IPS-20b (cell line): Measurements from ENCODE around the gene KRTAP5-4.
A peak's percentile ranks its signal among the peaks of the same experiment; 100 is the strongest.

Source experiments
- H3K27ac ChIP-seq: one replicate; pipeline ENCODE4 v1.5.1; 2013; ENCODE audit warnings: low read length
- H3K27me3 ChIP-seq: 2 replicates; pipeline ENCODE4 v1.6.1; 2013; ENCODE audit warnings: mild to moderate bottlenecking, low read length, inconsistent platforms; ENCODE audit not compliant: insufficient read depth
- H3K36me3 ChIP-seq: 2 replicates; pipeline ENCODE4 v1.6.1; 2013; ENCODE audit warnings: low read depth, mild to moderate bottlenecking, inconsistent platforms, low read length, moderate library complexity; ENCODE audit not compliant: insufficient read depth
- H3K4me1 ChIP-seq: 2 replicates; pipeline ENCODE4 v1.6.1; 2013; ENCODE audit warnings: mild to moderate bottlenecking, control low read depth, inconsistent platforms, low read length, moderate library complexity; ENCODE audit not compliant: insufficient read depth
- H3K4me3 ChIP-seq: 2 replicates; pipeline ENCODE4 v1.5.1; 2013; ENCODE audit warnings: mild to moderate bottlenecking, low read length, inconsistent platforms
- H3K9ac ChIP-seq: 2 replicates; pipeline ENCODE4 v1.6.1; 2013; ENCODE audit warnings: low read depth, mild to moderate bottlenecking, inconsistent platforms, low read length, moderate library complexity
- H3K9me3 ChIP-seq: 2 replicates; pipeline ENCODE4 v1.6.1; 2013; ENCODE audit warnings: mild to moderate bottlenecking, low read depth, low read length, inconsistent platforms; ENCODE audit not compliant: insufficient read depth

The KRTAP5-4 gene

DNA sequence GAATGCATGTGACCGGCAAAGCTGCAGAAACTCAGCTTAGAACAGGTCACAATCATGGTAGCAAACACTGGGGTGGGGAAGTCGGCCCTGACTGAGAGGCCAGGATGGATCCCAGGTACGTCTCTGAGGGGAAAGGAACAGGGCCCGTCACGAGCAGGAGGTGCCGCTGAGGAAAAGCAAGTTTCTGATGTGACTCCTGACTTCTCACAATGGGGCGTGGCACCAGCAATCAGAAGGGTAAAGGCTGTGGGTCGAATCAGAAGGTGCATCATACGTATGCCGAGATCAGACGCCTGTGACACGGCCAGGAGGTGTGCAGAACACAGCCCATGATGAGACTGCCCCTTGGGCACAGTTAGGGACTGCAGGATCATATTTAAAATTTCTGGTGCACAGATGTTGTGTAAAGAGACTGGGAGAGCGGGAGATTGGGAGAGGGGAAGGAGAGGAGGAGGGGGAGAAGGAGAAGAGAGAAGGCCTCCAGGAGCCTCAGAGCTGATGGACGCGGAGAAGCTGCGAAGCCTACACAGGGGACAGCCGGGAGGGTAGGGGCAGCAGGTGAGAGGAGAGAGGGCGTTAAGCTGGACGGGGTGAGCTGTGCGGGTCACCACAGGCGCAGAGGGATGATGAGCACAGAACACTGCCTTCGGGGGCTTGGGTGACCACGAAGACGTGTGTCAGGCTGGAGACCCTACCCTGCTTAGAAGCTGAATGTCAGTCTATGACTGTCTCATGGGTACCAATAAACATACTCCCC is 38.4 kb upstream of the KRTAP5-4 start:
- H3K36me3 ChIP-seq, result no peaks in the 10 kb centered on the region
- no peak overlapping the region for H3K27ac ChIP-seq
- H3K9me3 ChIP-seq, result no peaks in the 10 kb centered on the region
- no peaks in the 10 kb centered on the region for H3K27me3 ChIP-seq
- H3K9ac ChIP-seq, result no peak overlapping the region
- H3K4me3 ChIP-seq, result no peak overlapping the region
- no peaks in the 10 kb centered on the region for H3K4me1 ChIP-seq

DNA sequence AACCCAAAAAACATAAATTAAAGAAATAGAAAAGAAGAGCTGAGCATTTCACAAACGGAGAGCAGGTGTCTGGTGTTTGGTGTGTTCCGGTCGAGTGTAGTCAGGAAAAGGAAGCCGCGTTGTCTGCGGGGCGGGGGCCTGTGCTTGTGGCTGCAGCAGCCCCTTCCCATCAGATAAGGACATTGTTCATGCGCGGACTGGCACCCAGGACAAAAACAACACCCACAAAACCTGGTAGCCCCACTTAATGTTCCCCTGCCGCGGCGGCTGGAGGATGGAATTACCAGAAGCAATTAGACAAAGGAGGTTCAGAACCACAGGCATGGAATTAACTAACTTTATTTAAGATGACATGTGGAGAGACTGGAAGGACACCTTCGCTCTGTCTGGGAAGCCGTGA is 37.6 kb upstream of the KRTAP5-4 start:
- H3K36me3 ChIP-seq, result no peaks in the 10 kb centered on the region
- H3K27ac ChIP-seq, result no peak overlapping the region
- no peak overlapping the region for H3K9ac ChIP-seq
- H3K4me1 ChIP-seq, result no peaks in the 10 kb centered on the region
- H3K4me3 ChIP-seq, result no peak overlapping the region
- H3K9me3 ChIP-seq, result no peaks in the 10 kb centered on the region
- no peaks in the 10 kb centered on the region for H3K27me3 ChIP-seq

DNA sequence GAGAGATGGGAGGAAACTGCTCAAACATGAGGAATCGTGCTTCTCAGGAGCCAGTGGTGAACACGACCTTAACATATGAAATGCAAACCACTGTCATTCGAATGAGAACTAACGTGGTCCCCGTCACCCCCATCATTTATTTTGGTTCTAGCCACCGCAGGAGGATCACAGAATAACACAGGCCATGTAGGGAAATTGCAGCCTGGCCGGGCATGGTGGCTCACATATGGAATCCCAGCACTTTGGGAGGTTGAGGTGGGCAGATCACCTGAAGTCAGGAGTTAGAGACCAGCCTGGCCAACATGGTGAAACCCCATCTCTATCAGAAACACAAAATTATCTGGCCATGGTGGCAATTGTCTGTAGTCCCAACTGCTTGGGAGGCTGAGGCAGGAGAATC is 34.7 kb upstream of the KRTAP5-4 start:
- Histone ChIP-seq H3K36me3 (no peaks in the 10 kb centered on the region), H3K4me3 (no peak overlapping the region), H3K27me3 (peaks cover 13% of the 10 kb centered on the region; the same call in 1 of the 2 replicates), H3K9ac (no peak overlapping the region), H3K27ac (no peak overlapping the region), H3K4me1 (no peaks in the 10 kb centered on the region), H3K9me3 (no peaks in the 10 kb centered on the region)

DNA sequence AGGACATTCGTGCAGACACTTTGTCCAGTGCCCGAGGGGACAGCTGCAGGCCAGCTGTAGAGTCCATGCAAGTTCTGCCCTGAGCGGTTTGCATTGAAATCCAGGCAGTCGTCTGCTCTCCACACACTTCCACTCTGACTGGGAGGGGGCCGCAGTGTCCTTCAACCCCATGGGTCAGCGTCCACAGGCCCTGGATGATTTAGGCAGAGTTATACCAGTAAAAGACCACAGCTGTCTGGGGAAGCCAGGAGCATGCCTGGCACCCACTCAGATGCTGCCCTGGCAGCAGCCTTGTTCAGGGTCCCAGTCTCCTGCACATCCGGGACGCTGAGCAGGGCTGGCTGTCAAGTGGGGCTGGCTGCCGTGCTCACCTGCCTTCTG is 34.1 kb upstream of the KRTAP5-4 start:
- Histone ChIP-seq H3K4me1 (no peaks in the 10 kb centered on the region), H3K9me3 (no peaks in the 10 kb centered on the region), H3K27me3 (peaks cover 13% of the 10 kb centered on the region; the same call in 1 of the 2 replicates), H3K36me3 (no peaks in the 10 kb centered on the region), H3K9ac (no peak overlapping the region), H3K4me3 (no peak overlapping the region), H3K27ac (no peak overlapping the region)

DNA sequence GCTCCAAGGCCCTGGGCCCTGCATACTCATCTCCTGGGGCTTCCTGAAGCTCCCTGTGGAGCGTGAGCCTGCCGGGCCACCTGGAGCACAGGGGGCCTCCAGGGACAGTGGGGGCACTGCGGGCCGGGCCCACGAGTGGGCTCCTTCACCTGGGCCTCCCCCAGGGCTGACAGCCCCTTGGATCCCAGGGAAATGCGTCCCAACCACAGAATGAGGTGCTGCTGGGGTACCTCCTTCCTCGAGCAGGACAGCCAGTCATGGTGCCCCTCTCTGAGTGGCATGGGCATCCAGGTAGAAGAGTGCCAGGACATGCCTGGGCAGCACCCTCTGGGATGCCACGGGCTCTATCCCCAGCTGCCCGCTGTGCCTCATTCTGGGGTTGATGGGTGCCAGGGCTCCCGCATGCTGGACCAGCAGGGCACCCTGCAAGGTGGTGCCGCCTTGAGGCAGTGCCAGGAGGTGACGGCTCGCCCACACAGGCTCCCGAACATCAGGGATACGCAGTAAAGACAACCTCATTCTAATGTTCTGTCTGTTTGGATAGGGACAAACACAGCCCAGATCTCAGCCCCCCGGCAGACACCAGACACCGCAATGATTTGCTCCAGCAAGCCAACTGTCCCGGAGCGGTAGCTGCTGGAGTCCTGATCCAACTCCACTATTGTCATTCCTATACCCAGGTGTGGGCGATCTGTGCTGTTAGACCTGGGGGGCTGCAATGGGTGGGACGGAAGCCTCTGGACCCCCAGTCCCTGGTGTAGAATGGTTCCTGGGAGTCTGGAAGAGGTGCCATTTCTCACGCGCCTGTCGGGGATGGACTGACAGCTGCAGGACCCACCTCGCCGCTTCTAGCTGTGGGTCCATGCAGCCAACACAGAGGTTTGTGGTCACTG is 33.5 kb upstream of the KRTAP5-4 start:
- no peaks in the 10 kb centered on the region for H3K4me1 ChIP-seq
- H3K9me3 ChIP-seq, result no peaks in the 10 kb centered on the region
- no peak overlapping the region for H3K27ac ChIP-seq
- H3K27me3 ChIP-seq, result peaks cover 13% of the 10 kb centered on the region; the same call in 1 of the 2 replicates
- no peak overlapping the region for H3K9ac ChIP-seq
- H3K4me3 ChIP-seq, result no peak overlapping the region
- H3K36me3 ChIP-seq, result no peaks in the 10 kb centered on the region

DNA sequence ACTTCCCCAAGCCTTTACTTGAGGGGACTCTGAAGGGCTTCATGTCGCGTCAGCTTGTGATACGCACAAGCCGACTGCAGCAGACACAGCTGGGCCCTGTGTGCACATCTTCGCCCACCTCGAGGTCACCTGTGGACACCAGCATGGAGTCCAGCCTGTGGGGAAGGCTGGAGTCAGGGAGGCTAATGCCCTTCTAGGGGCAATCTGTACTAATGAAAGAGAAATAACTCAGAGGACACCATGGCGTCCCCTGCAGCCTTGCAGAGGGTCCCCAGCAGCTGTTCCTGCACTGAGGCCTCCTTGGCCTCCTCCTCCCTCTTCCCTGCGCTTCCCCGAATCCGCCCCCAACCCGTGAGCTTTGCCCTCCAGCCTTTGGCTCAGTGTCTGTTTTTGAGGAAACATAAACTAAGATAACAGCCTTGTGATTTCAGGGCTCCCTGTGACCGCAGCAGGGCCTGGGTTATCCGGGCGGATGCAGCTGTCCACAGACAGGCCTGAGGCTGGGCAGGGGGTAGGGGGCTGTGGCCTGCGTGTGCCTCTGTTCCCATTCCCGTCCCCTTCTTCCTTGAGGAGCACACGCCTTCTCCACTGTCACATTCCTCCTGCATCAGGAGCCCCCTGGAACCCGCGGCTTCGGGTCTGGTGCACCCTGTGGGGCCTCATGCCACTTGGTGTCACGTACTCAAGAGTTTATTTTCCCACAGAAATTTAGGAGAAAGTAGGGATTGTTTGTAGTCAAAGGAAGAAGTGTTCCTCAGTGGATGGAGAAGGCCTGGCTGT is 32.6 kb upstream of the KRTAP5-4 start:
- Histone ChIP-seq H3K4me1 (no peaks in the 10 kb centered on the region), H3K27me3 (peaks cover 13% of the 10 kb centered on the region; the same call in 1 of the 2 replicates), H3K9ac (no peak overlapping the region), H3K36me3 (no peaks in the 10 kb centered on the region), H3K9me3 (no peaks in the 10 kb centered on the region), H3K4me3 (no peak overlapping the region), H3K27ac (no peak overlapping the region)

DNA sequence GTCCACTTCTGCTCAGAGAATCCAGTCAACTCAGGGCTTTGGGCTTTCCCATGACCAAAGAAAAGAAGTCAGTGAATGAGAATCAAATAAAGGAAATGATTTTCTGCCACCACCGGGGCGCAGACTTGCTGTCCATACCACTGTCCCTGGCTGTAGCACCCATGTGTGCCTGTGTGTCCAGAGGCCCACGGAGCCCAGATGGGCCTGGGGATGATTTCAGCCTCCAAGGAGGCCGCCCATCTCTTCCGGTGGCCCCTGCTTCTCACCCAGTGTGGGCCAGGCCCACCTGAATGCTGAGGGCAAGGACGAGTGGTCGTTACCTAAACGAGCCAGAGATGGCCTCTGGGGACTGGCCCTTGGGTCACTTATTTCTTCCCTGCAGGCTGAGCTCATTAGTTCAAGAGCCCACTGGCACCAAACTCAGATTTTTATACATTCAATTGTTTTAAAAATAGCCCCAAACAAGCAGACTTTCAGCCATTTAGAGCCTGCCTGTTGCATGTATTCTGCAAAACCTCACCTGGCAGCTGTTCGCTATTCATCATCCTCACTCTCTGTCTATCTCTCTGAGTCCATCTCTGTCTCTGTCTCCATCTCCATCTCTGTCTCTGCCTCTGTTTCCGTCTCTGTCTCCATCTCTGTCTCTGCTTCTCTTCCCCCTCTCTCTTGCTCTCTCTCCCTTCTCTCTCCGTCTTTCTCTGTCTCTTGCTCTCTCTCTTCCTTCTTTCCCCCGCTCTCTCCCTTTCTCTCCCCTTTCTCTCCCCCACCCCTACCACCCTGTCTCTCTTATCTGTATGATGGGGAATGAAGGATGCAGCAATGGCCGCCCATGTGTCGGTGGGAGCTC is 31.8 kb upstream of the KRTAP5-4 start:
- no peak overlapping the region for H3K27ac ChIP-seq
- no peaks in the 10 kb centered on the region for H3K9me3 ChIP-seq
- no peak overlapping the region for H3K9ac ChIP-seq
- peaks cover 13% of the 10 kb centered on the region; the same call in 1 of the 2 replicates for H3K27me3 ChIP-seq
- H3K36me3 ChIP-seq, result no peaks in the 10 kb centered on the region
- no peak overlapping the region for H3K4me3 ChIP-seq
- no peaks in the 10 kb centered on the region for H3K4me1 ChIP-seq

DNA sequence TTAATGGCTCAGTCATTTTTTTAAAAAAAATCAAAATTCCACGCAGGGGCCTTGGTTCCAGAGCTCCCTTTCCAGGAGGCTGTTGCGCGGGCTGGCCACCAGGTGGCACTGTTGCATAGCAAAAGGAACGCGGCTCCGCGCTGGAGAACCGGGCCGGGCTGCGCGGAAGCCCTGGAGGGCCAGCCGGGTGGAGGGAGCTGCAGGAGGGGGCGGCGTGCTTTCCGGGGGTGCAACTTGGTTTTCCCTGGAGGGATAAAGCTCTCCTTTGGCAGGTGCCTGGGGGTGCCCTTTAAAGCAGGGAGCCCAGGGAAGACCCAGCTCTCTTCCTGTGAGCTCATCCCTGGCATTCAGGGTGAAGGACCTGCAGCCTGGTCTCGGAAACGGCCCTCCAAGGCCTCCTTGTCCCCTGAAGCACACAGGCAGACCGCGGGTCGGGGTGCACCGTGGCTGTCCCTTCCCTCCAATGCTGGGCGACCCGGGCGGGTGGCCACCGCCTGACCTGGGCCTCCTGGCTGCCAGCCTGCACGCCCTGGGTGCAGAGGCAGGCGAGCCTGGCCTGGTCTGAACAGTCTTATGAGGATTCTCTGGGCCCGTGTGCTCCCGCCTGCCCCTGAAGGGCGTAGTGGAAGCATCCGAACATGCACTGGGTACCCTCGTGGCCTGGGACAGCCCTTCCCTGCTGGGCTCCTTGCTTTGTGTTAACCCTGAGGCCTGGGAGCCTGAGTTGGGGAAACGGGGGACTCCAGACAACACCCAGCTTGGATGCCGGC is 31.0 kb upstream of the KRTAP5-4 start:
- H3K4me1 ChIP-seq, result no peaks in the 10 kb centered on the region
- no peaks in the 10 kb centered on the region for H3K36me3 ChIP-seq
- no peak overlapping the region for H3K27ac ChIP-seq
- peaks cover 13% of the 10 kb centered on the region; the same call in 1 of the 2 replicates for H3K27me3 ChIP-seq
- H3K9ac ChIP-seq, result no peak overlapping the region
- H3K4me3 ChIP-seq, result peak overlapping the region; percentile 34; the same call in 1 of the 2 replicates
- no peaks in the 10 kb centered on the region for H3K9me3 ChIP-seq

DNA sequence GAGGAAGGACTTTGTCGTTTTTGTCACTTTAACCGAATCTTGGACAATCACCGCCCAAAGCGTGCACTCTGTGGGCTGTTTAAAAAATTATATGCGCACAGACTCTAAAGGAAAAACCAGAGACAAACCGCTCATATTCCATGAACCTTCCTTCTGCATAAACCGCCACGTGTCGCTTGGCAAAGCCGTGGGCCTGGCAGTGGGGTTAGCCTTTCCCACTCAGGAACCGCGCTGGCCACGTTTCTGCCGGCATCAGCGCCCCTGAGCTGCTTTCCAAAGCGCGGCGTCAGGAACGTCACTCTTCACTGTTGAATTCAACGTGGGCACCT is 30.5 kb upstream of the KRTAP5-4 start:
- no peak overlapping the region for H3K9ac ChIP-seq
- no peaks in the 10 kb centered on the region for H3K36me3 ChIP-seq

DNA sequence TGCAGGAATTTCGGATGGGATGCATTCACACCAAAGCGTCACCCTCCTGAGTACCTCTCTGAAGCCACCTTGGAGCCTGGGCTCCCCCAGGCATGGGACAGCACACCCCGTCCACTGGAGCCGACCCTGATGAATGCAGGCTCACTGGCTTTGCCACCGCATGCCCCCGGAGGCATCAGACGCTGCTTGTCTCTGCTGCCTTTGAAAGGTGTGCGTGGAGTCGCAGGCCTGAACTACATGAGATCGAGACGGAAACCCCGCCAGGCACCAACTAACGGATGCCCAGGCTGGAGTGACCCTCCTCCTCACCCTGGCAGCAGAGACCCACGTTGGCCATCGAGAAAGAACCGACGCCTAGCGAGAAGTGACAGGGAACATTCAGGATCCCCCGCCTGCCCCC is 30.1 kb upstream of the KRTAP5-4 start:
- Histone ChIP-seq H3K4me3 (no peak overlapping the region), H3K9me3 (no peaks in the 10 kb centered on the region), H3K4me1 (no peaks in the 10 kb centered on the region), H3K36me3 (no peaks in the 10 kb centered on the region), H3K9ac (no peak overlapping the region), H3K27me3 (peaks cover 13% of the 10 kb centered on the region; the same call in 1 of the 2 replicates), H3K27ac (no peak overlapping the region)

More for the DNA sequence above, 30.5 kb upstream of the KRTAP5-4 start:
- no peaks in the 10 kb centered on the region for H3K4me1 ChIP-seq
- peaks cover 13% of the 10 kb centered on the region; the same call in 1 of the 2 replicates for H3K27me3 ChIP-seq
- H3K27ac ChIP-seq, result no peak overlapping the region
- H3K9me3 ChIP-seq, result no peaks in the 10 kb centered on the region
- no peak overlapping the region for H3K4me3 ChIP-seq
